HCT116 (cell line): ENCODE measurements around the gene RABGGTB. TPM values are rescaled to one million over a fixed set of nuclear protein-coding genes. Genes with fewer than 3 reads are reported as not detected.
"Not testable (repeated sequence)": the region's sequence is repeated elsewhere in the genome, so short reads cannot be mapped to it uniquely, and the experiment has no call there.

Experiments used
- ATAC-seq: fragments of 200-7000 bp; cut with Tn5 transposase; 2 replicates; pipeline ENCODE4 v1.9.1; 2020; ENCODE audit warnings: mild to moderate bottlenecking, moderate library complexity
- BruUV-seq: library from RNA; stranded (reverse); fragments of 400-500 nt; replicated peaks from 2 replicates; lab custom pipeline; 2021; lab: Mats Ljungman, UMichigan
- CTCF ChIA-PET: fragments of 300-600 bp; sonication (Branson Sonifier 250); formaldehyde crosslinking; loops from one replicate; lab custom pipeline; 2021; ENCODE audit warnings: antibody characterized with exemption; lab: Charles Lee
- POLR2A ChIA-PET: fragments of 300-600, 350-600 bp; sonication (Branson Sonifier 250); formaldehyde crosslinking; loops from one replicate; lab custom pipeline; 2021; ENCODE audit warnings: antibody characterized with exemption; lab: Charles Lee
- RAD21 ChIA-PET, 2 experiments: fragments of 300-600 bp; sonication (Branson Sonifier 250); formaldehyde crosslinking; loops; one replicate each; lab custom pipeline; 2023; ENCODE audit warnings: low total read pairs in 2 of 2; ENCODE audit not compliant: uncharacterized antibody in 2 of 2, unreplicated experiment in 2 of 2, low non-redundant PET in 1 of 2; lab: Charles Lee
- DNase-seq: peaks from one replicate; pipeline ENCODE4 v3.0.0-alpha.2; 2010; ENCODE audit warnings: low read depth, low spot score
- H2AFZ ChIP-seq: fragments of 200-600 bp; shearing (Covaris generic), sonication (generic); 2 replicates; pipeline ENCODE4 v1.6.1; 2017; ENCODE audit warnings: low read depth, mixed run types, mixed read lengths, antibody characterized with exemption, low read length; ENCODE audit not compliant: poor library complexity, severe bottlenecking
- H3K27ac ChIP-seq: 2 replicates; pipeline ENCODE4 v1.5.1; 2012; ENCODE audit warnings: low read depth, low read length
- H3K27me3 ChIP-seq: fragments of 200-600 bp; sonication (generic); 2 replicates; pipeline ENCODE4 v1.6.1; 2016; ENCODE audit warnings: mixed run types, low read length, mixed read lengths; ENCODE audit not compliant: insufficient read depth
- H3K36me3 ChIP-seq, 2 experiments: fragments of 200-500 bp in 1 of 2; fragments of 200-600 bp in 1 of 2; sonication (Bioruptor generic) in 1 of 2; sonication (generic) in 1 of 2; 2 replicates each; pipeline versions ENCODE4 v1.5.1 to v1.6.1; 2014 to 2016; ENCODE audit warnings: low read length in 2 of 2, inconsistent platforms in 1 of 2, mixed read lengths in 1 of 2, mixed run types in 1 of 2; ENCODE audit not compliant: insufficient read depth in 2 of 2, control insufficient read depth in 1 of 2
- H3K4me1 ChIP-seq, 2 experiments: fragments of 200-600 bp in 1 of 2; sonication (generic) in 1 of 2; 2 replicates each; pipeline versions ENCODE4 v1.5.1 to v1.6.1; 2012 to 2017; ENCODE audit warnings: low read length in 2 of 2, inconsistent platforms in 1 of 2, mild to moderate bottlenecking in 1 of 2, mixed read lengths in 1 of 2, mixed run types in 1 of 2, moderate library complexity in 1 of 2; ENCODE audit not compliant: insufficient read depth in 2 of 2, control insufficient read depth in 1 of 2
- H3K4me2 ChIP-seq: fragments of 200-600 bp; sonication (generic); 2 replicates; pipeline ENCODE4 v1.6.1; 2017; ENCODE audit warnings: mixed run types, low read length, mixed read lengths
- H3K4me3 ChIP-seq, 2 experiments: fragments of 200-600 bp in 1 of 2; sonication (generic) in 1 of 2; replicated peaks in 1 of 2; 2 replicates each; pipeline ENCODE4 v1.5.1; 2011 to 2016; ENCODE audit warnings: low read length in 2 of 2, control low read depth in 1 of 2, low read depth in 1 of 2, mild to moderate bottlenecking in 1 of 2, mixed read lengths in 1 of 2, mixed run types in 1 of 2
- H3K79me2 ChIP-seq: fragments of 200-600 bp; sonication (generic); 2 replicates; pipeline ENCODE4 v1.6.1; 2017; ENCODE audit warnings: mild to moderate bottlenecking, mixed run types, low read length, moderate library complexity, mixed read lengths; ENCODE audit not compliant: insufficient read depth
- H3K9ac ChIP-seq: fragments of 200-600 bp; sonication (generic); 2 replicates; pipeline ENCODE4 v1.6.1; 2016; ENCODE audit warnings: low read length, mixed read lengths
- H3K9me2 ChIP-seq: fragments of 200-600 bp; sonication (generic), shearing (Covaris generic); 2 replicates; pipeline ENCODE4 v1.6.1; 2017; ENCODE audit warnings: mixed run types, mild to moderate bottlenecking, moderate library complexity; ENCODE audit not compliant: insufficient read depth
- H3K9me3 ChIP-seq, 2 experiments: fragments of 200-500 bp in 1 of 2; fragments of 200-600 bp in 1 of 2; sonication (Bioruptor generic) in 1 of 2; sonication (generic) in 1 of 2; 2 replicates each; pipeline ENCODE4 v1.6.1; 2014 to 2017; ENCODE audit warnings: low read length in 2 of 2, mixed read lengths in 2 of 2, inconsistent platforms in 1 of 2, low read depth in 1 of 2, mild to moderate bottlenecking in 1 of 2, mixed run types in 1 of 2, moderate library complexity in 1 of 2; ENCODE audit not compliant: control insufficient read depth in 1 of 2, insufficient read depth in 1 of 2
- H4K20me1 ChIP-seq: fragments of 200-600 bp; sonication (generic), shearing (Covaris generic); 2 replicates; pipeline ENCODE4 v1.6.1; 2017; ENCODE audit warnings: mixed run types, mild to moderate bottlenecking, moderate library complexity; ENCODE audit not compliant: insufficient read depth
- CTCF ChIP-seq, 3 experiments: fragments of 200-600 bp in 1 of 3; sonication (generic) in 1 of 3; IDR thresholded peaks in 2 of 3; conservative IDR thresholded peaks in 1 of 3; 2 replicates each; pipeline ENCODE4 v1.5.1; 2012 to 2017; ENCODE audit warnings: low read depth in 2 of 3, low read length in 2 of 3, antibody characterized with exemption in 1 of 3, borderline replicate concordance in 1 of 3, control low read depth in 1 of 3, mild to moderate bottlenecking in 1 of 3, mixed read lengths in 1 of 3, mixed run types in 1 of 3, moderate library complexity in 1 of 3; ENCODE audit not compliant: insufficient read depth in 1 of 3
- FOSL1 ChIP-seq: IDR thresholded peaks from 2 replicates; pipeline ENCODE4 v1.6.1; 2012; ENCODE audit warnings: low read depth
- JUND ChIP-seq: IDR thresholded peaks from 2 replicates; pipeline ENCODE4 v1.6.1; 2012
- SIN3A ChIP-seq: IDR thresholded peaks from 2 replicates; pipeline ENCODE4 v1.6.1; 2012; ENCODE audit warnings: low read depth
- TCF7L2 ChIP-seq: IDR thresholded peaks from 2 replicates; pipeline ENCODE4 v1.7.0; 2011; ENCODE audit warnings: borderline replicate concordance, inconsistent platforms; ENCODE audit not compliant: insufficient read depth, insufficient read length; ENCODE audit errors: extremely low read depth
- ZNF274 ChIP-seq: fragments of 200-500 bp; sonication (Bioruptor generic); IDR thresholded peaks from 2 replicates; pipeline ENCODE4 v1.6.1; 2014; ENCODE audit warnings: mild to moderate bottlenecking, low read depth, low read length, inconsistent platforms
- intact Hi-C: fragments of 100-400 bp; cut with micrococcal nuclease; formaldehyde crosslinking; loops from 2 replicates; pipeline ENCODE4 v1.10.0; 2022
- total RNA-seq: library from RNA; stranded (reverse); gene quantifications from one replicate; pipeline ENCODE4 v1.2.1, GENCODE V29; 2021; ENCODE audit not compliant: unreplicated experiment

The RABGGTB gene
- total RNA-seq, 1 experiment from 2014 or later = 203 TPM

GRCh38 chr1:75797606-75798216, 11.7 kb downstream of the RABGGTB start:
- DNase-seq (no peak), ATAC-seq (peak; percentile 29)
- Histone ChIP-seq H2AFZ (no peak overlapping the region), H3K4me3 (no peak overlapping the region), H3K4me2 (no peak overlapping the region), H3K27me3 (no peaks in the 10 kb centered on the region), H3K36me3 (peaks cover 30 to 39% of the 10 kb centered on the region in 2 experiments; a peak in 3 of 4 replicates), H4K20me1 (peaks cover 49% of the 10 kb centered on the region), H3K9ac (no peak overlapping the region), H3K79me2 (peaks cover 17% of the 10 kb centered on the region), H3K4me1 (no peaks in the 10 kb centered on the region), H3K9me2 (no peaks in the 10 kb centered on the region), H3K9me3 (no peaks in the 10 kb centered on the region), H3K27ac (no peak overlapping the region)
- ChIA-PET CTCF (no interaction called here), POLR2A (no interaction called here), RAD21 (no interaction called here)
- BruUV-seq = no TSS peak
- TF ChIP-seq ZNF274 (no peak), SIN3A (no peak; the same call in 1 of the 2 replicates), TCF7L2 (no peak), FOSL1 (no peak), CTCF (IDR thresholded peaks at IDR 0.05 in 2 of 3, conservative IDR thresholded peaks at IDR 0.05 in 1 of 3; ENCODE audit: borderline replicate concordance in 1 of 3, insufficient read depth in 1 of 3, low read depth in 2 of 3, low read length in 2 of 3) (no peak)
- intact Hi-C loops = no loop called here

GRCh38 chr1:75801480-75801879, 15.4 kb downstream of the RABGGTB start:
- not testable (repeated sequence) for ATAC-seq

More at GRCh38 chr1:75801480-75801879, 15.4 kb downstream of the RABGGTB start:
- H3K9me2 ChIP-seq, H3K4me2 ChIP-seq, intact Hi-C loops, H3K4me1 ChIP-seq, CTCF ChIA-PET, BruUV-seq, POLR2A ChIA-PET, RAD21 ChIA-PET, H3K9ac ChIP-seq, H3K36me3 ChIP-seq, H3K9me3 ChIP-seq, H3K79me2 ChIP-seq, H3K27ac ChIP-seq, H3K27me3 ChIP-seq, DNase-seq, H2AFZ ChIP-seq, H3K4me3 ChIP-seq: not testable (repeated sequence)
- TF ChIP-seq JUND = peak; percentile 2; the same call in 1 of the 2 replicates
- peaks cover 20% of the 10 kb centered on the region; the same call in 1 of the 2 replicates for H4K20me1 ChIP-seq
